Uterus (tissue), 2 donors: Measurements from ENCODE around the gene MAL.

Experiments used
- CTCF ChIP-seq, 4 experiments: fragments of 200-600 bp in 2 of 4; fragments of 450-650 bp in 2 of 4; sonication (generic) in 2 of 4; IDR thresholded peaks; one replicate each; pipeline ENCODE4 v1.5.1; 2016 to 2019; ENCODE audit warnings: antibody characterized with exemption in 4 of 4, mild to moderate bottlenecking in 2 of 4, moderate library complexity in 1 of 4
- POLR2A ChIP-seq, 2 donors: fragments of 450-650 bp; IDR thresholded peaks; one replicate each; pipeline ENCODE4 v1.6.1; 2016; ENCODE audit warnings: antibody characterized with exemption in 2 of 2, mild to moderate bottlenecking in 1 of 2, moderate library complexity in 1 of 2

GRCh38 chr2:95052307-95052706 is 26.8 kb downstream of the MAL start:
- TF ChIP-seq CTCF (IDR thresholded peaks at IDR 0.05) (no peak), POLR2A (IDR thresholded peaks at IDR 0.05) (no peak)
